HepG2 (cell line): Measurements from ENCODE around the gene ATIC. TPM values are rescaled to one million over a fixed set of nuclear protein-coding genes. Genes with fewer than 3 reads are reported as not detected.

Source experiments
- ATAC-seq: fragments of 200-7000 bp; cut with Tn5 transposase; 3 replicates; pipeline ENCODE4 v1.9.1; 2020; ENCODE audit warnings: mild to moderate bottlenecking, moderate library complexity
- BruUV-seq: library from RNA; stranded (reverse); fragments of 400-500 nt; replicated peaks from 2 replicates; lab custom pipeline; 2021; lab: Mats Ljungman, UMichigan
- CTCF ChIA-PET: fragments of 300-600 bp; formaldehyde crosslinking; extraction: SDS; loops from one replicate; lab custom pipeline; 2021; ENCODE audit warnings: low total read pairs, inconsistent platforms, low intra/inter-chr PET ratio; lab: Yijun Ruan, JAX
- POLR2A ChIA-PET: fragments of 350-600 bp; sonication (Branson Sonifier 250); formaldehyde crosslinking; loops from one replicate; lab custom pipeline; 2020; ENCODE audit warnings: antibody characterized with exemption, inconsistent platforms; lab: Yijun Ruan, JAX
- DNase-seq: peaks from one replicate; pipeline ENCODE4 v3.0.0-alpha.2; 2015; ENCODE audit warnings: low spot score
- FAIRE-seq: peaks from 3 replicates; lab custom pipeline; 2011; peaks lifted over from hg19 to GRCh38; lab: Jason Lieb, UNC
- H2AFZ ChIP-seq: one replicate; pipeline ENCODE4 v1.6.1; 2011; ENCODE audit warnings: low read length, inconsistent platforms
- H3K27ac ChIP-seq: fragments of 300-600 bp; 3 replicates; pipeline ENCODE4 v1.8.0; 2011; ENCODE audit warnings: mixed run types, mild to moderate bottlenecking, mixed read lengths, low read length, inconsistent platforms; ENCODE audit not compliant: insufficient read depth; ENCODE audit errors: extremely low read length
- H3K27me3 ChIP-seq, 2 experiments: fragments of 200-600 bp in 1 of 2; 2 replicates in 1 of 2; 3 replicates in 1 of 2; pipeline versions ENCODE4 v1.6.0 to v1.8.0; 2011; ENCODE audit warnings: low read length in 2 of 2, mild to moderate bottlenecking in 2 of 2, moderate library complexity in 2 of 2, inconsistent platforms in 1 of 2; ENCODE audit not compliant: insufficient read depth in 2 of 2, control insufficient read depth in 1 of 2
- H3K36me3 ChIP-seq, 2 experiments: fragments of 200-600 bp in 1 of 2; replicated peaks in 1 of 2; 2 replicates in 1 of 2; 3 replicates in 1 of 2; pipeline versions ENCODE4 v1.5.1 to v1.8.0; 2011; ENCODE audit warnings: low read length in 2 of 2, inconsistent platforms in 1 of 2; ENCODE audit not compliant: insufficient read depth in 2 of 2, control insufficient read depth in 1 of 2
- H3K4me1 ChIP-seq: 2 replicates; pipeline ENCODE4 v1.5.1; 2012; ENCODE audit warnings: low read length, inconsistent platforms; ENCODE audit not compliant: insufficient read depth
- H3K4me2 ChIP-seq: 2 replicates; pipeline ENCODE4 v1.6.0; 2011; ENCODE audit warnings: low read depth, low read length, inconsistent platforms
- H3K4me3 ChIP-seq, 3 experiments: fragments of 200-600 bp in 1 of 3; sonication (generic), shearing (Covaris generic) in 1 of 3; replicated peaks in 1 of 3; 2 replicates each; pipeline ENCODE4 v1.5.1; 2011 to 2016; ENCODE audit warnings: low read length in 3 of 3, inconsistent platforms in 2 of 3, low read depth in 2 of 3, mild to moderate bottlenecking in 2 of 3, control low read depth in 1 of 3, mixed read lengths in 1 of 3; ENCODE audit not compliant: insufficient read depth in 1 of 3
- H3K79me2 ChIP-seq: one replicate; pipeline ENCODE4 v1.6.1; 2011; ENCODE audit warnings: low read length, inconsistent platforms; ENCODE audit not compliant: insufficient read depth
- H3K9ac ChIP-seq: 2 replicates; pipeline ENCODE4 v1.6.0; 2011; ENCODE audit warnings: mild to moderate bottlenecking, low read depth, low read length, inconsistent platforms; ENCODE audit not compliant: insufficient read depth
- H3K9me3 ChIP-seq: 2 replicates; pipeline ENCODE4 v1.5.1; 2012; ENCODE audit warnings: mild to moderate bottlenecking, low read length
- H4K20me1 ChIP-seq: 2 replicates; pipeline ENCODE4 v1.6.0; 2011; ENCODE audit warnings: inconsistent platforms, mild to moderate bottlenecking, low read length, moderate library complexity; ENCODE audit not compliant: insufficient read depth
- ETV6 ChIP-seq: sonication (generic); formaldehyde crosslinking; conservative IDR thresholded peaks from 2 replicates; pipeline ENCODE4 v1.4.0; 2020; ENCODE audit warnings: missing genetic modification reagents
- HNRNPK ChIP-seq: fragments of 200-400 bp; formaldehyde crosslinking; IDR thresholded peaks from 2 replicates; pipeline ENCODE4 v1.6.1; 2018; ENCODE audit warnings: low read length, low read depth, moderate library complexity, mild to moderate bottlenecking; ENCODE audit not compliant: poor library complexity, severe bottlenecking
- KDM2A ChIP-seq: sonication (generic); formaldehyde crosslinking; IDR thresholded peaks from 2 replicates; pipeline ENCODE4 v1.4.0; 2020; ENCODE audit warnings: low read depth, missing genetic modification reagents, borderline replicate concordance
- NFKB2 ChIP-seq: sonication (generic); formaldehyde crosslinking; IDR thresholded peaks from 2 replicates; pipeline ENCODE4 v1.4.0; 2020; ENCODE audit warnings: missing genetic modification reagents, borderline replicate concordance
- NFYC ChIP-seq: IDR thresholded peaks from 2 replicates; pipeline ENCODE4 v1.6.1; 2016; ENCODE audit warnings: missing genetic modification reagents, missing compliant biosample characterization
- THRA ChIP-seq: sonication (generic); formaldehyde crosslinking; IDR thresholded peaks from 2 replicates; pipeline ENCODE4 v1.4.0; 2020; ENCODE audit warnings: missing genetic modification reagents, borderline replicate concordance
- ZNF280D ChIP-seq: sonication (generic); formaldehyde crosslinking; IDR thresholded peaks from 2 replicates; pipeline ENCODE4 v1.5.1; 2020; ENCODE audit warnings: mild to moderate bottlenecking, missing genetic modification reagents
- ZNF75D ChIP-seq: sonication (generic); formaldehyde crosslinking; IDR thresholded peaks from 2 replicates; pipeline ENCODE4 v1.8.1; 2023; ENCODE audit warnings: missing genetic modification reagents, mild to moderate bottlenecking, borderline replicate concordance
- WGBS: methylation state at CpG from one replicate; pipeline ENCODE4 v1.1.6; 2017; ENCODE audit warnings: low lambda C conversion rate; 5-methylcytosine and 5-hydroxymethylcytosine counted together
- in situ Hi-C: cut with HindIII; loops from 2 replicates; pipeline ENCODE4 v1.10.0; 2017; ENCODE audit warnings: low pct_unique_long_range_greater_than_20kb; ENCODE audit not compliant: extremely low pct_ligation_motif_present
- intact Hi-C: fragments of 100-400 bp; cut with micrococcal nuclease; formaldehyde crosslinking; loops from one replicate; pipeline ENCODE4 v1.10.0; 2022; ENCODE audit not compliant: unreplicated experiment
- polyA plus RNA-seq, 8 experiments: library from polyadenylated mRNA; depleted of rRNA in 3 of 8; stranded (reverse) in 7 of 8; unstranded in 1 of 8; fragments of >200 nt; fragmentation: Illumina TruSeq in 4 of 8; extraction: Trizol in 4 of 8; gene quantifications; 2 replicates each; pipeline versions ENCODE4 v1.2.1 to v1.2.3, GENCODE V29; 2011 to 2016; ENCODE audit warnings: low read depth in 4 of 8, missing spikeins in 1 of 8, mixed read lengths in 1 of 8; ENCODE audit not compliant: insufficient read depth in 1 of 8
- total RNA-seq, 5 experiments: library from RNA; depleted of rRNA; stranded (reverse); fragments of >200 nt; fragmentation: Illumina TruSeq; extraction: Trizol; gene quantifications; 2 replicates each; pipeline ENCODE4 v1.2.3, GENCODE V29; 2016; ENCODE audit warnings: low read depth in 1 of 5

The ATIC gene
- total and polyA plus RNA-seq, 2 of the 13 experiments (the other 11 are each of a cell fraction or from before 2014, with no cell fraction given) = 89.8 to 146 TPM

- Histone ChIP-seq H3K36me3 (no peaks in the 10 kb centered on the region), H3K27me3 (no peaks in the 10 kb centered on the region), H4K20me1 (no peaks in the 10 kb centered on the region), H3K9me3 (no peaks in the 10 kb centered on the region), H3K4me1 (peaks cover 22% of the 10 kb centered on the region), H3K9ac (no peak overlapping the region), H2AFZ (no peak overlapping the region), H3K4me3 (no peak overlapping the region), H3K79me2 (no peaks in the 10 kb centered on the region), H3K4me2 (no peak overlapping the region), H3K27ac (no peak overlapping the region)
- BruUV-seq = no TSS peak
- TF ChIP-seq THRA (CRISPR knock-in tag) (peak; percentile 24; the same call in 1 of the 2 replicates), KDM2A (CRISPR knock-in tag) (no peak)
- 84% methylated on average over 6 of the region's 6 CpGs for WGBS
- in situ Hi-C loops (no loop called here), intact Hi-C loops (no loop called here)
- POLR2A ChIA-PET = no interaction called here
- DNase-seq (no peak), FAIRE-seq (no peak), ATAC-seq (no peak)
- CTCF ChIA-PET = no interaction called here
Observed at GRCh38 chr2:215299337-215299859, 12.5 kb upstream of the ATIC start.

- peaks cover 10% of the 10 kb centered on the region for H3K4me1 ChIP-seq
- H3K79me2 ChIP-seq = no peaks in the 10 kb centered on the region
- H3K4me2 ChIP-seq = no peak overlapping the region
- no peaks in the 10 kb centered on the region for H4K20me1 ChIP-seq
- H3K36me3 ChIP-seq = no peaks in the 10 kb centered on the region
- no peak overlapping the region for H3K9ac ChIP-seq
- ATAC-seq = no peak
- POLR2A ChIA-PET = no interaction called here
- H3K4me3 ChIP-seq = no peak overlapping the region
- H3K9me3 ChIP-seq = no peaks in the 10 kb centered on the region
- H3K27ac ChIP-seq = no peak overlapping the region
- 14% methylated on average over 2 of the region's 2 CpGs for WGBS
- TF ChIP-seq ETV6 (CRISPR knock-in tag) (no peak), ZNF280D (no peak), NFKB2 (no peak), NFYC (no peak), HNRNPK (no peak), ZNF75D (CRISPR knock-in tag) (no peak)
- no TSS peak for BruUV-seq
- no peak for FAIRE-seq
- in situ Hi-C loops (no loop called here), intact Hi-C loops (no loop called here)
- H2AFZ ChIP-seq = no peak overlapping the region
- CTCF ChIA-PET = no interaction called here
- DNase-seq = no peak
- H3K27me3 ChIP-seq = no peaks in the 10 kb centered on the region
Observed at GRCh38 chr2:215301994-215302393, 9.9 kb upstream of the ATIC start.
